Skeletal muscle satellite cell (primary cell): ENCODE measurements around the gene GALNT1.

Source experiments
- H3K27me3 ChIP-seq: 2 replicates; pipeline ENCODE4 v1.7.0; 2013; ENCODE audit warnings: low read length; ENCODE audit not compliant: control insufficient read depth, insufficient read depth
- H3K36me3 ChIP-seq: 2 replicates; pipeline ENCODE4 v1.7.0; 2013; ENCODE audit warnings: mild to moderate bottlenecking, control low read depth, low read length; ENCODE audit not compliant: insufficient read depth
- H3K4me1 ChIP-seq: 2 replicates; pipeline ENCODE4 v1.7.0; 2013; ENCODE audit warnings: low read length; ENCODE audit not compliant: control insufficient read depth, insufficient read depth
- H3K4me2 ChIP-seq: 2 replicates; pipeline ENCODE4 v1.7.0; 2013; ENCODE audit warnings: mild to moderate bottlenecking, low read length
- H3K4me3 ChIP-seq: 2 replicates; pipeline ENCODE4 v1.7.0; 2013; ENCODE audit warnings: low read length
- H3K9ac ChIP-seq: 2 replicates; pipeline ENCODE4 v1.7.0; 2013; ENCODE audit warnings: mild to moderate bottlenecking, low read depth, low read length, moderate library complexity
- H3K9me3 ChIP-seq: replicated peaks from 2 replicates; pipeline ENCODE4 v1.7.0; 2013; ENCODE audit warnings: mild to moderate bottlenecking, control low read depth, low read length

The GALNT1 gene

DNA sequence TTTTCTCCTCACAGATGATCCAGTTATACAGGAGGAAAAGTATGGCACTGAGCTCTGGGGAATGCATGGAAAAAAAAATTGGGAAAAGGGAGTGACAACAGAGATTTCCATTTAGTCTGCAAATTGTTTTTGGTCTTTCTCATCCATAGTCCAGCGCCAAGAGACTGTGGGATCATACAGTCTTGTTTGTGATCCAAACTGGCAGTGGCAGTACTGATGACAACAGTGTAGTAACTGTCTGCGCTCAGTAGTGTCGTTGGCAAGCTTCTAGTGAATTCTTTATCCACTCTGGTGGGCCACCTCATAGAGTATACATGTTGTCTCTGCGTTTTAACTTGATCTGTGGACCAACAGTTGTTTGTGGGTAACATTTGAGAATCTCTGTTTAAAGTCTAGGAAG lies 37.9 kb downstream of the GALNT1 start:
- Histone ChIP-seq H3K4me1 (peaks cover 60% of the 10 kb centered on the region), H3K36me3 (no peaks in the 10 kb centered on the region), H3K9ac (peak overlapping the region; percentile 63), H3K4me2 (peak overlapping the region; percentile 69), H3K9me3 (no peaks in the 10 kb centered on the region), H3K4me3 (peak overlapping the region; percentile 34), H3K27me3 (no peaks in the 10 kb centered on the region)

DNA sequence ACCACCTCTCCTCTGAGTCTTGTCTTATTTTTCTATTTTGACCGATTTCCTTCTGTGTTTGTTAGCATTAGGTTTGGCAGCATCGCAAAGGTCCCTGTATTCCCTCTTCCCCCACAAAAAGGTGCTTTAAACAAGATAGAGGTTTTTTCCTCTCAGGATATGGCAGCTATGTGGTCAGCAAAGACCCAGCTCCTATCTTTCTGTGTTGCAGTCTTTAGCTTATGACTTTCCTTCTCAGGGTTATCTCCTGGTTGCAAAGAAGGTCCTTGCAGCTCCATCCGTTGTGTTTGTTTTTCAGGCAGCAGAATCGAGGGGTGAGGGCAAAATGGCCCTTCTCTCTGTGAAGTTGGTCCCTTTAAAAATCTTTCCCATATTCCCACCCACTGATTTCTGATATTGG lies 38.4 kb downstream of the GALNT1 start:
- Histone ChIP-seq H3K4me2 (peak overlapping the region; percentile 69), H3K4me3 (no peak overlapping the region), H3K27me3 (no peaks in the 10 kb centered on the region), H3K36me3 (no peaks in the 10 kb centered on the region), H3K4me1 (peaks cover 60% of the 10 kb centered on the region), H3K9me3 (no peaks in the 10 kb centered on the region), H3K9ac (peak overlapping the region; percentile 8)

DNA sequence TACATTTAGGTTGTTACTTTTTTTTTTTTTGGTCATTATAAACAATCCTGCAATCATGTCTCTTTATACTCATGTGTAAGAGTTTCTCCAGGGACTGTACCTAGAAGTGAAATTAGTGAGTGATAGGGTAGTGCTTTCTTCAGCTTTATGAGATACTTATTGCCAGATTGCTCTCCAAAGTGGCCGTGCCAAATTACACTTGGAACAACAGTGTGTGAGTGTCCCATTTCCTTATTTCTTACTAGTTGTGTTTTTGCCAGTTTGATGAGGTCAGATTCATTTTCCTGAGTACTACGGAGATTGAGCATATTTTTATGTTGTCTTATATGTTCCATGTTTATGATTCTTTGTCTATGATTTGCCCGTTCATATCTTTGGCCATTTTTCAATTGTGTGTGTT lies 39.2 kb downstream of the GALNT1 start:
- Histone ChIP-seq H3K4me2 (peak overlapping the region; percentile 36), H3K9ac (no peak overlapping the region), H3K36me3 (peaks cover 2% of the 10 kb centered on the region), H3K4me1 (peaks cover 52% of the 10 kb centered on the region), H3K27me3 (no peaks in the 10 kb centered on the region), H3K4me3 (no peak overlapping the region), H3K9me3 (no peaks in the 10 kb centered on the region)

DNA sequence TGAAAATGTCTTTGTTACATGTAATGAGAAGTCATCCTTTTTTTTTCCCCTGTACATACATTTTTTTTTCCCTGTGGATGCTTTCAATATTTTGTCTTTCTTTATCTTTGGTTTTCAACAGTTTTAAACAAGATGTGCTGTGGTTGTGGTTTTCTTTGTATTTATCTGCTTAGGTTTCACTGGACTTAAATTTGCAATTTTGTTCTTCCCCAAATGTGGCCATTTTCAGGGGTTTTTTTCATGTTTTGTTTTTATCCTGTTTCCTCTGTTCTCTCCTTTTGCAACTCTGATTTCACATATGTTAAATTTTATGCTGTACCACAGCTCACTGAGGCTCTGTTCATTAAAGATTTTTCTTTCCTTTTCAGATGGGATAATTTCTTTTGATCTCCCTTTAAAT lies 41.7 kb downstream of the GALNT1 start:
- Histone ChIP-seq H3K9me3 (no peaks in the 10 kb centered on the region), H3K9ac (no peak overlapping the region), H3K27me3 (no peaks in the 10 kb centered on the region), H3K4me2 (no peak overlapping the region), H3K4me3 (no peak overlapping the region), H3K4me1 (peaks cover 29% of the 10 kb centered on the region), H3K36me3 (peaks cover 5% of the 10 kb centered on the region)

DNA sequence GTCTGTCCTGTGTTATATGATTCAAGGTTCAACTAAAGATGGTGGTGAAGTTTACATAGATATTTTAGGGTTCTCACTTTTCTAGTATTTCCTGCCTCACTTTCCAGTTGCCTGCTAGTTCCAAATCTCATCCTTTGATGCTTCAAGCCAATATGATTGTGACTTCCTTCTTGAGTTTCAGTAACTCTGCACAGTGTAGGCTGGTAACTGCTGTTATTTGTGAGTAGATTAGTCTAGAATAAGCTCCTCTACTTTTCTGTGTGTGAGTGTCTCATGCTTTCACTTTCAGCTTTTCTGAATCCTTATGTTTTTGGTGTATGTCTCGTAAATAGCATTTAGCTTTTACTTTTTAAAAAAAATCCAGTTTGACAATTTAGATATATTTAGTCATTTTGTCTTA lies 42.6 kb downstream of the GALNT1 start:
- Histone ChIP-seq H3K4me2 (no peak overlapping the region), H3K9ac (no peak overlapping the region), H3K4me1 (peaks cover 20% of the 10 kb centered on the region), H3K27me3 (no peaks in the 10 kb centered on the region), H3K4me3 (no peak overlapping the region), H3K36me3 (peaks cover 5% of the 10 kb centered on the region), H3K9me3 (no peaks in the 10 kb centered on the region)

DNA sequence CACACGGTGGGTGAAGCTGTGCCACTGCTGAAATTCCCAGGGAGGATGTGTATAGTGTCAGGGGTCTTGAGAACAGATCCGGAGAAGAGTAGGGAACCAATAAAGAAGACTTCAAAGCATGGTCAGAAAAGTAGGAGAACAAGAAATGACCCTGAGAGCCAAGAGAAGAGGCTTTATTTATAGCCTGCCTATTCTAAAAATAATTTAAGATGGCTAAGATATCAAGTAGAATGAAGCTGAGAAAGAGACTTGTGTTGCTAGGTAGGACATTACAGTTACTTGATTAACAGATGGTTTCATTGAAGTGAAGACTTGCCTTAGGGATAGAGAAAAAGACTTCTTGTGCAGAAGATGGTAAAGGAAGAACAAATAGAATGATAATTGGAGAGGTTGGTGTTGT lies 43.7 kb downstream of the GALNT1 start:
- no peak overlapping the region for H3K4me3 ChIP-seq
- peaks cover 9% of the 10 kb centered on the region for H3K4me1 ChIP-seq
- H3K9me3 ChIP-seq, result no peaks in the 10 kb centered on the region
- H3K36me3 ChIP-seq, result peaks cover 5% of the 10 kb centered on the region
- H3K27me3 ChIP-seq, result no peaks in the 10 kb centered on the region
- H3K9ac ChIP-seq, result no peak overlapping the region
- no peak overlapping the region for H3K4me2 ChIP-seq

DNA sequence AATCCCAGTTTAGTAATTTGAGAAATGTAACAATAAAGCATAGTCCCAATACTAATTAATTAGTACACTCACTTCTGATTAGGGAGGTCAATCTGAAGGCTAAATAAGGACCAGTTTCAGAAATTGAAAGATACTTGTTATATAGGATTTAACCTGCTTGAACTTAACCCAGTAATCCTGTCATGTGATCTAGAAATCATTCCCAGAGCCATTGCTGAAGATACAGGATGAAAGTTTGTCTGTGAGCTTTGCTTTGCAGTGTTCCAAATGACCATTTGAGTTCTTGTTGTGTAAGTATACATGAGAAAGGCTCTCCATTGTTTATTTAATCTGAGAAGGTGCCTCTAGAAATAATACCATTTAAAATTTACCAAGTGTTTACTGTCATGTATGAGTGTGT lies 52.2 kb downstream of the GALNT1 start:
- no peak overlapping the region for H3K4me3 ChIP-seq
- peak overlapping the region; percentile 59 for H3K9ac ChIP-seq
- peak overlapping the region; percentile 19 for H3K4me2 ChIP-seq
- H3K27me3 ChIP-seq, result no peaks in the 10 kb centered on the region
- peaks cover 3% of the 10 kb centered on the region for H3K36me3 ChIP-seq
- H3K9me3 ChIP-seq, result no peaks in the 10 kb centered on the region
- peaks cover 28% of the 10 kb centered on the region for H3K4me1 ChIP-seq

DNA sequence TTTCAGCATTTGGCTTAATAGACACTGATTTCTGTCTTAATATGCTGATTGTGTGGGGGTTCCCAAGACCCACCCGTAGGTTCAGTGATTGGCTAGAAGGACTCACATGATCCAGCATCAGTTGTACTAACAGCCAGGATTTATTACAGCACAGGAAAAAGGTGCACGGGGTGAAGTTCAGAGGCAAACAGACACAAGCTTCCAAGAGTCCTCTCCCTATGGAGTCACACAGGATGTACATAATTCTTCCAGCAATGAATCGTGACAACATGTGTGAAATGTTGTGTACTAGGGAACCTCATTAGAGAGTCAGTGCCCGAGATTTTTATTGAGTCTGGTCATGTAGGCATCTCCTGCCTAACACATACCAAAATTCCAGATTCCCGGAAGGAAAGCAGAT lies 52.8 kb downstream of the GALNT1 start:
- H3K36me3 ChIP-seq, result peaks cover 3% of the 10 kb centered on the region
- peaks cover 28% of the 10 kb centered on the region for H3K4me1 ChIP-seq
- peak overlapping the region; percentile 19 for H3K4me2 ChIP-seq
- H3K9me3 ChIP-seq, result no peaks in the 10 kb centered on the region
- H3K4me3 ChIP-seq, result no peak overlapping the region
- peak overlapping the region; percentile 59 for H3K9ac ChIP-seq
- no peaks in the 10 kb centered on the region for H3K27me3 ChIP-seq

DNA sequence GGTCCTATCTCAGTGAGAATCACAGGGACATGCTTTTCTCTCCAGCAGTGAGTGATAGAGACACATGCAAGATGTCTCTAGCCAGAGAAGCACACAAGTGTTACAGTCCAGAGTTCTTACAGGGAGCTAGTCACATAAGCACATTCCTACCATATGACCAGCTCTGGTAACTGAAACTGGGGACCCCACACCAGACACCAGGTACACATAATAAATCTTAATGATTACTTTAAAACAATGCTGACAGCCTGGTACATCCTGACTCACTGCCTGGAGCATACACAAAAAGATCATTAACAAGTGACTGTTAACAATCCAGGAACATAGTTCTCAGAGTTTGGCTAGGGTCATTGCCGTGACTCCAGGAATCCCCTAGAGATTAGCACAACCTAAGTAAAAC lies 53.6 kb downstream of the GALNT1 start:
- Histone ChIP-seq H3K9me3 (no peaks in the 10 kb centered on the region), H3K4me1 (peaks cover 28% of the 10 kb centered on the region), H3K36me3 (peaks cover 3% of the 10 kb centered on the region), H3K27me3 (no peaks in the 10 kb centered on the region), H3K9ac (peak overlapping the region; percentile 59), H3K4me3 (peak overlapping the region; percentile 39), H3K4me2 (peak overlapping the region; percentile 34)

DNA sequence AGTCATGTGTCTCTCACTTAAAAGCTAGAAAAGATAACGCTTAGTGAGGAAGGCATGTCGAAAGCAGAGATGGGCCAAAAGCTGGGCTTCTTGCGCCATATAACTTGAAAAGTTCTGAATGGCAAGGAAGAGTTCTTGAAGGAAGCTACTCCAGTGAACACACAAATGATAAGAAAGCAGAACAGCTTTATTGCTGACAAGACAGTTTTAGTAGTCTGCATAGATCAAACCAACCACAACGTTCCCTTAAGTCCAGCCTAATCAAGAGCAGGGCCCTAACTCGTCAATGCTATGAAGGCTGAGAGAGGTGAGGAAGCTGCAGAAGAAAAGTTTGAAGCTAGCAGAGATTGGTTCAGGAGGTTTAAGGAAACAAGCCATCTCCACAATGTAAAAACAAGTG lies 55.7 kb downstream of the GALNT1 start:
- Histone ChIP-seq H3K4me1 (peaks cover 31% of the 10 kb centered on the region), H3K27me3 (no peaks in the 10 kb centered on the region), H3K4me3 (no peak overlapping the region), H3K9me3 (no peaks in the 10 kb centered on the region), H3K36me3 (peaks cover 3% of the 10 kb centered on the region), H3K4me2 (no peak overlapping the region), H3K9ac (no peak overlapping the region)

DNA sequence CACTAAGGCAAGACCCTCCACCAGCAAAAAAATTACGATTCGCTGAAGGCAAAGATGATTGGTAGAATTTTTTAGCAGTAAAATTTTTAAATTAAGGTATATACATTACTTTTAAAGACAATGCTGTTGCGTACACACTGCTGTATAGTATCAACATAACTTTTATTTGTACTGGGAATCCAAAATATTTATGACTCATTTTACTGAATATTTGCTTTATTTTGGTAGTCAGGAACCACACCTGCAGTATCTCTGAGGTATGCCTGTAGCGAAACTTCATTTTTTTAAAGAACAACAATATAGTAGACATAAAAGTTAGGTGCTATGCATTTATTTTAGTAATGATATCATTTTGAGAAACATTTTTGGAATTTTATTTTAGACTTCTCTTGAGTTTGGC lies 57.8 kb downstream of the GALNT1 start:
- Histone ChIP-seq H3K4me3 (no peak overlapping the region), H3K27me3 (no peaks in the 10 kb centered on the region)

DNA sequence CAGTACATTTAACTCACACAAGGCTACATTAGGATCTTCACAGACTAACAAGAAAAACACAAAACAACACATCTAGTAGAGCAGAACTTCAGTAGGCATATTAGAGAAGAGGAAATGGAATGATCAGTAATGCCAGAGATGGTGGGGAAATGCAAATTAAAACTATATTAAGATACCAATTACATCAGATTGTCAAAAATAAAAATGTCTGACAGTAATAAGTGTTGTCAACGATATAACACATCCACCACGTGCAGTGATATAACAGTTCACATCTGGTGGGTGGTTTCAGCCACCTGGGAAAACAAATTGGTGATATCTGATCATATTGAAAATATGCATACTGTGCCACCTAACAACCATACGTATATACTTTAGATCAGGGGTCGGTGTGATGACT lies 59.9 kb downstream of the GALNT1 start:
- Histone ChIP-seq H3K9ac (no peak overlapping the region), H3K4me1 (peaks cover 9% of the 10 kb centered on the region), H3K4me2 (no peak overlapping the region), H3K4me3 (no peak overlapping the region), H3K9me3 (no peaks in the 10 kb centered on the region), H3K27me3 (no peaks in the 10 kb centered on the region), H3K36me3 (peaks cover 10% of the 10 kb centered on the region)

More for the DNA sequence above, 57.8 kb downstream of the GALNT1 start:
- no peak overlapping the region for H3K9ac ChIP-seq
- peaks cover 3% of the 10 kb centered on the region for H3K36me3 ChIP-seq
- H3K4me2 ChIP-seq, result no peak overlapping the region
- H3K4me1 ChIP-seq, result peaks cover 29% of the 10 kb centered on the region
- H3K9me3 ChIP-seq, result no peaks in the 10 kb centered on the region
